AG04449 (cell line): ENCODE data around the gene RAD51B.

Source experiments
- CTCF ChIA-PET: fragments of 350-600 bp; formaldehyde crosslinking; extraction: SDS; loops from one replicate; lab custom pipeline; 2021; ENCODE audit warnings: antibody characterized with exemption; lab: Yijun Ruan, JAX
- POLR2A ChIA-PET: fragments of 400-600, 350-600 bp; formaldehyde crosslinking; extraction: SDS; loops from one replicate; lab custom pipeline; 2020; ENCODE audit warnings: antibody characterized with exemption, inconsistent platforms; lab: Yijun Ruan, JAX
- DNase-seq: peaks from one replicate; pipeline ENCODE4 v3.0.0-alpha.2; 2010; ENCODE audit warnings: low read depth, low spot score
- H3K4me3 ChIP-seq: 2 replicates; pipeline ENCODE4 v1.5.1; 2011; ENCODE audit warnings: low read depth, mild to moderate bottlenecking, control low read depth, low read length
- TF ChIP-seq, protein P1 (sequence below): IDR thresholded peaks from one replicate; pipeline ENCODE4 v1.5.1; 2011; ENCODE audit warnings: mild to moderate bottlenecking, moderate library complexity, low read length, control low read depth, inconsistent platforms; ENCODE audit not compliant: insufficient read depth; ENCODE audit errors: missing control alignments

Gene RAD51B

DNA sequence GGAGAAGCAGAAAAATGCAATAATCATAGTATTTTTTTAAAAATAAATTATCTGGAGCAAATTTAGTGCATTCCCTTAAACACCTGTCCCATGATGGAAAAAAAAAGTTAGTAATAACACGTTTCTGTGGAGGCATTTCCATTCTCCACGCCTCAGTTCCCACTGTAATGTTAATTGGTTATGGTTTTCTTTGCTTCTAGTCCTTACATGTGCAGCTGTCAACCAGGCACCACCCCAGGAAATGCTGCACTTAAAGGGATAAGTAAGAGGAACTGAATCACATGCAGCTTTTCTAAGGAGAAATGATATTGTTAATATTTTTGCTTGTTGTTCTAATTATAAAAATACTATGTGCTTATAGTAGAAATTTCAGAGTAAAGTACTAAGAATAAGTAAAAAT is 733.0 kb downstream of the RAD51B start:
- POLR2A ChIA-PET = no interaction called here
- no peak overlapping the region for H3K4me3 ChIP-seq
- no peak for DNase-seq
- TF ChIP-seq, protein P1, sequence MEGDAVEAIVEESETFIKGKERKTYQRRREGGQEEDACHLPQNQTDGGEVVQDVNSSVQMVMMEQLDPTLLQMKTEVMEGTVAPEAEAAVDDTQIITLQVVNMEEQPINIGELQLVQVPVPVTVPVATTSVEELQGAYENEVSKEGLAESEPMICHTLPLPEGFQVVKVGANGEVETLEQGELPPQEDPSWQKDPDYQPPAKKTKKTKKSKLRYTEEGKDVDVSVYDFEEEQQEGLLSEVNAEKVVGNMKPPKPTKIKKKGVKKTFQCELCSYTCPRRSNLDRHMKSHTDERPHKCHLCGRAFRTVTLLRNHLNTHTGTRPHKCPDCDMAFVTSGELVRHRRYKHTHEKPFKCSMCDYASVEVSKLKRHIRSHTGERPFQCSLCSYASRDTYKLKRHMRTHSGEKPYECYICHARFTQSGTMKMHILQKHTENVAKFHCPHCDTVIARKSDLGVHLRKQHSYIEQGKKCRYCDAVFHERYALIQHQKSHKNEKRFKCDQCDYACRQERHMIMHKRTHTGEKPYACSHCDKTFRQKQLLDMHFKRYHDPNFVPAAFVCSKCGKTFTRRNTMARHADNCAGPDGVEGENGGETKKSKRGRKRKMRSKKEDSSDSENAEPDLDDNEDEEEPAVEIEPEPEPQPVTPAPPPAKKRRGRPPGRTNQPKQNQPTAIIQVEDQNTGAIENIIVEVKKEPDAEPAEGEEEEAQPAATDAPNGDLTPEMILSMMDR = no peak
- CTCF ChIA-PET = interaction anchor here (1.0 to 1.2 kb wide), 2 partner anchors 9 to 303 kb away, joined by 3 to 4 read pairs; no protein-coding TSS in a partner anchor

DNA sequence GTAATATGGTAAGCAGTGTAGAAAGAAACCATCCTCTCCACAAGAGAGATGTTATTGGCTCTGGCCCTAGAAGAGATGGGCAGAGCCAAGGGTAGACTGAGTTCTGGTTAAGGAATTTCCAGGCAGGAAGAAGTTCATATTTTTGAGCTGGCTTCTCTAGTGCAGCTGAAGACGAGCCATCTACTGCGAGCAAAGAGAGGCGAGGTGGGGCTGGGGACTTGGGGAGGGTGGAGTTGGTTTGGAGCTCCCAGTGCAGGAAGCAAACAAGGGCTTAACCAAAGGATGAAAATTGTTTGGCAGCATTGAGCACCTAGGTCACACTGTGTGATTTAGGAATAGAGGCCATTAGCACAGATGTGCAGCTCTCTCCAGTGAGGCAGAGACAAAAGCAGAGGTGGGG is 733.7 kb downstream of the RAD51B start:
- TF ChIP-seq, protein P1 = no peak
- DNase-seq = no peak
- ChIA-PET CTCF (interaction anchor here (1.0 to 1.6 kb wide), 4 partner anchors 9 to 304 kb away, joined by 3 to 4 read pairs (median 4); no protein-coding TSS in a partner anchor), POLR2A (interaction anchor here (0.9 kb wide), 1 partner anchor 240 kb away, joined by 3 read pairs; the partner anchor contains the start of gene ZFP36L1)
- H3K4me3 ChIP-seq = no peak overlapping the region

DNA sequence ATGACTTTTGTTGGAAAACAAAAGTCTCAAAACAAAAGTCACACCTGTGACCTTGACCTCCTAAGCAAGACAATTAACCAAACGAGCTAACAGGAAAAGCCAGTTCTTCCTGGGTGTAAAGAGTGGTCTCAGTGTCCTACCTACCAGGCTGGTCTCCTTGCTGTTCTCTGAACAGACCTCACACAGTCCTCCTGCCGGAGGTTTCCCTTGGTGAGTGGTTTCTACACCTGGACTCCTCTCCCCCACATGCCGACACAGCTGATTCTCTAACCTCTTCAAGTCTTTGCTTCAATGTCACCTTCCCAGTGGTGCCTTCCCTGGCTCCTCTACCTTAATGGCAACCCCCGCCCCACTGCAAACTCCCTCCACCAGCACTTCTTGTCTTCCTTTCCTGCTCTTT is 734.7 kb downstream of the RAD51B start:
- no peak for DNase-seq
- TF ChIP-seq, protein P1 = no peak
- POLR2A ChIA-PET = interaction anchor here (1.8 kb wide), 1 partner anchor 237 kb away, joined by 6 read pairs; no protein-coding TSS in a partner anchor
- CTCF ChIA-PET = interaction anchor here (0.6 to 1.6 kb wide), 3 partner anchors 14 to 72 kb away, joined by 3 to 4 read pairs (median 3); no protein-coding TSS in a partner anchor
- no peak overlapping the region for H3K4me3 ChIP-seq

DNA sequence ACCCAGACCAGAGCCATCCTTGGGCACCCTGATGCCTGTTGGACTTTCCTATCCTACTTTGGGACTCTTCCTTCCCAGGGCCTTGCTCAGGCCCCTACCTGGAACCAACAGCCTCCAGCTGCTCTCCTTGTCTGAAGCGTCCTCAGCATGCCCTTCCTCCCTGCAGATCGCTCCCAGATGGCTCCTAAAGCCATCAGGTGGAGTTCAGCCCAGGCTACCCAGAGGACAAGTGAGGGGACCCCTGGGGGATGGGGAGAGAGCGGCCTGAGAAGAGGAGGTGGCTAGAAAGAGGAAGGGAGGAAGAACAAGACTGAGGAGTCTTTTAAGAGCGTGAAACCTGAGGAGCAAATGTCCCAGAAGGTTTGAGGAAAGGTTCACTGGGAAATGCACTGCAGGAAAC is 736.7 kb downstream of the RAD51B start:
- TF ChIP-seq, protein P1 = no peak
- no peak for DNase-seq
- POLR2A ChIA-PET = interaction anchor here (0.5 kb wide), 1 partner anchor 237 kb away, joined by 3 read pairs; the partner anchor contains the start of gene ZFP36L1
- H3K4me3 ChIP-seq = no peak overlapping the region
- CTCF ChIA-PET = no interaction called here

DNA sequence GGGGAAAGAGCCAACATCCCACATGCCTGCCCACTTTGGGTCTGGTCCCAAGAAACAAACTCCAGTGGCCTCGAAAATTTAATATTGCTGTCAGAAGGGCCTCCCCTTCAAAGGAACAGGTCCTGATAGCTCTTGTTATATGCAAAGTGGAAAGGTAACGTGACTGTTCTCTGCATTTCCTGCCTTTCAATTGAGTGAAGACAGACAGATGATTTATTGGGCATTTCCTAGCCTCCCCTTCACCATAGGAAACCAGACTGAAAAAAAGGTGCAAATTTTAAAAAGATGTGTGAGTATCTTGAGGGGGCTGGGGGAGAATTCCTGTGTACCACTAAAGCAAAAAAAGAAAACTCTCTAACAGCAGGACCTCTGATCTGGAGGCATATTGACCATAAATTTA is 738.1 kb downstream of the RAD51B start:
- DNase-seq = no peak
- CTCF ChIA-PET = no interaction called here
- H3K4me3 ChIP-seq = no peak overlapping the region
- POLR2A ChIA-PET = interaction anchor here (0.6 kb wide), 1 partner anchor 647 kb away, joined by 3 read pairs; no protein-coding TSS in a partner anchor
- TF ChIP-seq, protein P1 = no peak

DNA sequence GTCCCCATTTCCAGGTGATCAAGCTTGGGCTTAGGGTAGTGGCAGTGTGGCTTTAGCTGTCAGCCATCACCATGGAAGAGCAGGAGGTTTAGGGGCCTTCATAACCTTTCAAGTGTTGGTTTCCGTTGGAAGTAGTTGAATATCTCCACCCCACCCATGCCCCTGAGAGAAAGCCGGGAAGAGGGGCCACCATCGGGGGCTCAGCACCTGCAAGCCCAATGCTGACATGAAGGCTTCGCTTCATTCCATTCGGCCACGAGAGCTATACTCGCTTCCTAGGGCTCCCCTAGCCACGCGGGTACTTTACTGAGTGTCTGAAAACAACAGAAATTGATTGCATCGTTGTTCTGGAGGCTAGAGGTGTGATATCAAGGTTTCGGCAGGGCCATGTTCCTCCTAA is 738.5 kb downstream of the RAD51B start:
- DNase-seq = no peak
- POLR2A ChIA-PET = interaction anchor here (0.6 kb wide), 1 partner anchor 647 kb away, joined by 3 read pairs; no protein-coding TSS in a partner anchor
- TF ChIP-seq, protein P1 = no peak
- H3K4me3 ChIP-seq = no peak overlapping the region
- CTCF ChIA-PET = no interaction called here
